ENCODE measurements around the gene CNOT6L.
"Not testable (repeated sequence)": the region's sequence is repeated elsewhere in the genome, so short reads cannot be mapped to it uniquely, and the experiment has no call there.

Gene CNOT6L

DNA sequence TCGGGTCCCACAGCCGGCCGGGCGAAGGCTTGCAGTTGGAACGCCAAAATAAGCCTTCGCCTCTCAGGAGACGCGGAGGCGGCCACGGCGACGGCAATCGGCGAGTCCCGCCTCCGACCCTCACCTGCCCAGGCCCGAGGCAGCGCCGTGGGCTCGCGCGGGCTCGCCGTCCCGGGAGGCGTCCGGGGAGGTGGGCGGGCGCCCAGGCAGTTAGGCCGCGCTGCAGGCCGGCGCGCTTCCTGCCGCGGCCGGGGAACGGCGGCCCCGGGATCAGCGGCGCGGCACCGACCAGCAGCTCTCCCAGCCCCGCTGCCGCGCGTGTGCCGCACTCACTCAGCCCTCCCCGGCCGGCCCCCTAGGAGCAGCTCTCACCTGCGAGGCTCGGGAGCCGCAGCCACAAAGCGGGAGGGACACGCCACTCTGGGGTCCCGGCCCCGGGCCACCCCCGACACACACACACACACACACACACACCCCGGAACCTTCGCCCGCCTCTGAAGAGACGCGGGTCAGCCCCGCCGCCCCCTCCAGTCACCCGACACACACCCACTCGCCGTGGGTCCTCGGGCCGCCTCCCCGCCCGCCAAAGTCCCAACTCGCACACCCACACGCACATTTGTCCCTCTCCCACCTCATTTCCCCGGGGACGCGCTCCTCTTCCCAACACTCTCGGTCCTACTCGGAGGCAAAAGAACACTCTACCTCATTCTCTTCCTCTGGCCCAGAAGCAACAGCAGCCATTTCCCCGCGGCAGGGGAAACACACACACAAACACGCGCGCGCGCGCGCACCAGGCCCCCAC lies at the start of gene CNOT6L:
TSS of gene CNOT6L (minus strand) at position 767 of the 802 bp plus-strand sequence. CDS start at position 707, 60 bp downstream.
- peak; percentile 21 to 44 for DNase-seq

GRCh38 chr4:77865259-77865658 lies 46.1 kb upstream of the CNOT6L start:
- DNase-seq: no peak

GRCh38 chr4:77863341-77863740 lies 44.2 kb upstream of the CNOT6L start:
- DNase-seq: not testable (repeated sequence)

DNA sequence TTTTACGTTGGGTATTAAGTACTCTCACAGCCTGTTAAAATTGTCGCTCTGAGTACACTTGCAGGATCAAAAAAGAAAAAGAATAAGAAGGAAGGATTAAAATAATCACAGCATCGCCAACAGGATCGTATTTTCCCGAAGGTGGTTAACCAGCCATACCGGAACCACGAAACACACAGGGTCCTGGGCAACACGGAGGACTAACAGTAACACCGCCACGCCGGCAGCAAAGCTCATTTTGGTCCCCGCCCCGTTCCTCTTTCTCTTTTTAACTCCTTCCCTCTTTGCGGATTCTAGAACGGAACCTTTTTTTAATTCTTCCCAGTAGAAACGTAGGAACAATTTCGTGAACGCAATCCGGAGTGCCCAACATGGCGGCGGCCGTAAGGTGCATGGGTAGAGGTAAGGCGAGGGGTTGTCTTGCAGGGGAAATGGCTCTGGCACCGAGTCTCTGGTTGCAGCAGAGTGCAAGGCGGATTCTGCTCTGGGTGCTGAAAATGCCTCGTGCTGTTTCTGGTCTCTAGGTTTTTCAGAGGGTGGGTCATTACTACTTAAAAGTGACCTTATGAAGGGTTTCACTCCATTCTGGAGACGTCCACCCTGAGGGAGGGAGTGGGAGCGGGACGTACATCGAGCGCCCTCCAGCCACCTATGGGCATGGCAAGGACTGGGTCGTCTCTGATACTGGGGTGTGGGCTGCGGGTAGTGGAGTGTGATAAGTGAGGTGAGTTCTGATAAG lies 43.5 kb upstream of the CNOT6L start, which contains the start of gene MRPL1:
TSS of gene MRPL1 (plus strand) at position 353 of the 739 bp plus-strand sequence. CDS start at position 372, 19 bp downstream.
- peak; percentile 94 to 97 for DNase-seq

GRCh38 chr4:77861495-77861894 lies 42.3 kb upstream of the CNOT6L start:
- DNase-seq: no peak

DNA sequence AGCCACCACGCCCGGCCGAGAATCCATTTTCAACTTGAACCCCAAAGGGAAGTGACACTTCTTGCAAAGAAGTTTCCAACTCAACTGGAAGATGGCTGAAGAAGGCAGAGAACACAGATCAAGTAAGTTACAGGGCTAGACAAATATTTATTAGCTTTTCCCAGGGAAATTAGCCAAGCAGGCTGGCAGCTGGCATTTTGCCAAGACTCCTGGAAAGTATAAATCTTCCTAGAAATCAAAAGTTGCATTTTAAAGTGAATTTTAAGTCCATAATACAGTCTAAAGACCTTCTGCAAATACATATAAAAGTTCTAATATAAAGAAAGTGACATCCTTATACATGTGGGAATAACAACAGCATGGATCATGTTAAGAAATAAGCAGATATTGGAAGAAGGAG lies 40.1 kb upstream of the CNOT6L start:
- no peak for DNase-seq

DNA sequence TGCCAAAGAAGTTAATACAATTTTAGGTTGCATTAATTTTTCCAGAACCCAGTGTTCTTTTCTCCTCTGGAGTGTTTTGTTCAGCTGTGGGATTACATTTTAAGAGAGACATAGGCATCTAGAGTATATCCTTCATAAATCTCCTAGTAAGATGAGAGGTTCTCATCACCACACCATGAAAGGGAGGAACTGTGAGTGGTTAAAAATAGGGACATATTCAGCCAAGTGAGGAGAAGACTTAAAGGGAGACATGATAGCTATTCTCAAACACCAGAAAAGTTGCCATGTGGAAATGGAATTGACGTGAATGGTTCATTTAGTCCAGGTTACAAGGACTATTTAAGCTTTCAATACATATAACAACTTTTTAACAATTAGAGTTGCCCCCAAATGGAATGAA lies 37.0 kb upstream of the CNOT6L start:
- DNase-seq: no peak

DNA sequence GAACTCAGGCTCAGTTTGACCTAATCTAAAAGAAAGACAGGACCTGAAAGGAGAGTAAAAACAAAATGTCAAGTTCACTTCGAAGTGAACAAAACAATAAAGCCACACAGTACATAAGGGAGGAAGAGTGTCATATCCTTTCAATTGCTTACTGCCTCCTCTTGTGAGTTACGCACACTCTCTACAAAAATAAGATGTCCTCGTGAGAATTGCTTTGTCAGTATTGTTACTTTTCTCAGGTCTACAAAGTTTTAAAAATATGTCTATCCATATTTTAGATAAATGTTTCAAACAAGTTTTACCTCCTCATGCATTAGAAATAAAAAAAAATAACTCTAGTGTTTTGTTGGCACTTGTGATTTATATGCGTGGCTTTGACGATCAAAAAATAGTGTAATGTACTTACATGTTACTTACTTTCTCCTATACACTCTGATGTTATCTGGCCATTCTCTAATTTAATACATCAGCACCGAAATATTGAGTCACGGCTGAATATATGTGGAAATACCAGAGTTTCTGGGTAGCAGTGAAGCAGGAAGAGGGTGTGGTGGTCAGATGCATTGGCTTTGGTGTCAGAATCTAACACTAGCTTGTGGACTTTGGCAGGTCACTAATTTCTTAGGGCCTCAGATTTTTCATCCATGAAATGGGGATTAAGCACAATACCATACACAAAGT lies 35.4 kb upstream of the CNOT6L start:
- no peak for DNase-seq

- DNase-seq: peak in 1 of 2 experiments; percentile 36
Observed at GRCh38 chr4:77852892-77853495, 33.8 kb upstream of the CNOT6L start.

DNA sequence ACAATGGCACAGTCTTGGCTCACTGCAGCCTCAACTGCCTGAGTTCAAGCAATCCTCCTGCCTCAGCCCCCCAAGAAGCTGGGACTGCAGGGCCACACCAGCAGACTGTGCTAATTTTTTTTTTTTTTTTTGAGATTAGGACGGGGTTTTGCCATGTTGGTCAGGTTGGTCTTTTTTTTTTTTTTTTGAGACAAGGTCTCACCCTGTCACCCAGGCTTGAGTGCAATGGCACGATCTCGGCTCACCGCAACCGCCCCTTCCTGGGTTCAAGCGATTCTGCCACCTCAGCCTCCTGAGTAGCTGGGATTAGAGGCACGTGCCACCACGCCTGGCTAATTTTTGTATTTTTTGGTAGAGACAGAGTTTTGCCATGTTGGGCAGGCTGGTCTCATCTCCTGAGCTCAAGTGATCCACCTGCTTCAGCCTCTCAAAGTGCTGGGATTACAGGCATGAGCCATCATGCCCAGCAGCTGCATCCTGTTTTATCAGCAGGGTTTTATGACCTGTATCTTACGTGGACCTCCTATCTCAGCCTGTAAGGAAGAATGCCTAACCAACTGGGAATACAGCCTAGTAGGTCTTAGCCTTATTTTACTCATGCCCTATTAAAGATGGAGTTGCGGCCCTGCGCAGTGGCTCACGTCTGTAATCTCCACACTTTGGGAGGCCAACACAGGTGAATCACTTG lies 30.3 kb upstream of the CNOT6L start:
- DNase-seq: no peak

DNA sequence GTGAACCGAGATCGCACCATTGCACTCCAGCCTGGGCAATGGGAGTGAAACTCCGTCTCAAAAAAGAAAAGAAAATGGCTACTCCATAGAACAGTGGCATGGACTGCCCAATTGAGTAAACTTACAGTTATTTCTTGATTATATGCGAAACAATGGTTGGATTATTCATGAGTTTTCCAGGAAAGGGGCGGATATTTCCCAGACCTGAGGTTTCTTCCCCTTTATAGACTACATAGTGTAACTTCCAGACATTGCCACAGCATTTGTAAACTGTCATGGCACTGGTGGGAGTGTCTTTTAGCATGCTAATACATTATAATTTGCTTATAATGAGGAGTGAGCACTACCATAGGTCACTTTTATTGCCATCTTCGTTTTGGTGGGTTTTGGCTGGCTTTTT lies 29.3 kb upstream of the CNOT6L start:
- DNase-seq: no peak

DNA sequence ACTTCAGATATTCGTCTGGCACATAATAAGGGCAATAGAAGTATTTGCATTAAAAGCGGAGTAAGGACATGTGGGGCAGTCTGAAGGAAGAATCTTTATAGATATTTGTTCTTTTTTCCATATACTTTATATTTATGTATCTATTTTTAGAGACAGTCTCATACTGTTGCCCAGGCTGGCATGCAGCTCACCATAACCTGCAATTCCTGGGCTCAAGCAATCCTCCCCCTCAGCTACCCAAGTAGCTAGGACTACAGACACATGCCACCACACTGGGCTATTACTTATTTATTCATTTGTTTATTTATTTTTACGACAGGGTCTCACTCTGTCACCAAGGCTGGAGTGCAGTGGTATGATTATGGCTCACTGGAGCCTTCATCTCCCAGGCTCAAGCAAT lies 26.8 kb upstream of the CNOT6L start:
- no peak for DNase-seq

- DNase-seq: no peak
Observed at GRCh38 chr4:77845400-77845799, 26.2 kb upstream of the CNOT6L start.

- no peak for DNase-seq
Observed at GRCh38 chr4:77844363-77844762, 25.2 kb upstream of the CNOT6L start.

- no peak for DNase-seq
Observed at GRCh38 chr4:77843628-77844027, 24.5 kb upstream of the CNOT6L start.

DNA sequence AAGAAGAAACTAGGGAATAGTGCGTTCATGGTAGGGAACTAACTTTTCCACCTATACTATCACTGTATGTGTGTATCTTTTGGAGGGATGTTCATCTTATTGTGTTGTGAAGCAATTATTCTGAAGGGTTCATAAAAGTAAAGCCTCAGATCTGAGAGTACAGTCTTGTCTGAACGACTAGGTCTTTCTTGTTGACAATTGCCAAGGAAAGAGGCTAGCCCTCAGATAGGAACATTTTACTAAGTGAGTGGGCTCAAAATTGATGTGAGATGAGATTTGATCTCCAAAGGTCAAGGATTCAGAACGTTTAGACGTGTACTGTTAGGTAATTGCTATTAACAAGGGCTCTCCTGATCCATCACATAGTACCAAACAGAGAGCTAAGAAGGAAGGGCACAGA lies 15.2 kb upstream of the CNOT6L start:
- no peak for DNase-seq

DNA sequence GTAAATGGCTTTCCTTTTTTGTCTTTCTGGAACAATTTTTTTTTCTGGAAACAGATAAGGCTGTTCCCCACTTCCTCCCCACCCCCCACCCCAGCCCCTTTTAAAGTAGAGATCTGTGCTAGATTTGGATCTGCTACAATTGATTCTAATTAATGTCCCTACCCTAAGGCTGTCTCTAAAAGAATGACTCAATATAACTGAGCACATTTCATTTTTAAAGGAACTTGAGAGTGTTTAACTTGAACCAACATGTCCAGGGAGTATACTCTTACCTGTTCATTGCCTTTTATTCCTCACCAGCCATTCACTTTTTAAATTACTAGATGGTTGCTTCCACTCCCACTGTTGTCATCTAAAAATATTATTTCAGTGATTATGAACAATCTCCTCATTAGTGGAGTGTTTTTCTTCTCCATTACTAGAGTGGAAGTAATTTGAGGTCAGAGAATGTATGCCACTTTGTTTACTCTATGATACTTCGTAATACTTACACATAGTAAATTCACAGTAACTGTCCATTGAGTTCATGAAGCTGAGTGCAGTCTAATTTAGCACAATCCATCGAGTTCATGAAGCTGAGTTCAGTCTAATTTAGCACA lies 14.1 kb upstream of the CNOT6L start:
- DNase-seq: no peak

DNA sequence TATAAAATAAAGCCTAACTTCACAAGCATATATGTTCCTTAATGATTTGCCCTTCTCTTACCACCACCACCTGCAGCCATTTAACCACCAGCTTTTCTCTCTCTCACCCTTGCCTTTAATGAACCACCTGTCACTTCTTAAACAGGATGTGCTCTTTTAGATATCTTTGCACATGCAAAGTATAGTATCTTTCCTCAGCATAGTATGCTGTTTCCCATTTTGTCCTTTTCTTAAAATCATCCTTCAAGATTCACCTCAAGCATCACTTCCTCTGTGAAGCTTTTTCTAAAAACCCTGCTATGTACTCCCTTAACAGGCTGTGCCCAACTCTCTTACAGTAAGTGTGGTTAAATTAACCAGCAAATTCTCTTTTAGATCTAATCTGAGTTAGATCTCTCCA lies 8.2 kb upstream of the CNOT6L start:
- DNase-seq: no peak

DNA sequence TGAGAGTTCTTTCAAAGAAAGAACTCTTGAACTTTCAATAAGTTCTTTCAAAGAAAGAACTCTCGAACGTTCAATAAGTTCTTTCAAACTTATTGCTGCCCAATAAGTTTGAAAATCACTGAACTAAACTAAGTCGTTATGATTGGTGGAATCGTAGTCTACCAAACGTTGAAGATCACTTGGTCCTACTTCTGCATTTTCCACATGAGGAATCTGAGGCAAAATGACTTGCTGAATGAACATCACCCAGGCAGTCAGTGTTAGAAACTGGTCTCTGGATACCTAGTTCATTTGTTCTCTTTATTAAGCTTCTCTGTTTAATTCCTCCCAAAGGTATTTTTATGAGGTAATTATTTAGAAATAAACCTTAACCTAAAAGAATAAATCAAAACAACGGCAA lies 7.1 kb upstream of the CNOT6L start:
- no peak for DNase-seq

DNA sequence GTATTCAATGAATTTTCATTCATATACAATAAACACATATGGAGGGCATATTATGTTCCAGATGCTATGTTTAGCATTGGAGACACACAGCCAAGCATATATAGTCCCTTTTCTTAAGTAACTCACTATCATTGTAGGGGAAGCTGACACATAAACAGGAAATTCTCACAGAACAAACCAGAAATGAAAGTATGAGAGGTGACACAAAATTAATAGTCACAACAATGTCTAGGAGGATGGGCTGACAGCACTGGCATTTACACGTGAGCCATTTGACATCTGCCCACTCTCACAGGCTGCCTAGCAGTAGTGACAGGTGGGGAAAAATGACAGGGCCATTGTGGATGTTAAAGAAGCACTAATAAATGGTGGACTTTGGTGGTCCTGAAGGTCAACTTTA lies 2.6 kb upstream of the CNOT6L start:
- peak in 1 of 2 experiments; percentile 8 for DNase-seq

DNA sequence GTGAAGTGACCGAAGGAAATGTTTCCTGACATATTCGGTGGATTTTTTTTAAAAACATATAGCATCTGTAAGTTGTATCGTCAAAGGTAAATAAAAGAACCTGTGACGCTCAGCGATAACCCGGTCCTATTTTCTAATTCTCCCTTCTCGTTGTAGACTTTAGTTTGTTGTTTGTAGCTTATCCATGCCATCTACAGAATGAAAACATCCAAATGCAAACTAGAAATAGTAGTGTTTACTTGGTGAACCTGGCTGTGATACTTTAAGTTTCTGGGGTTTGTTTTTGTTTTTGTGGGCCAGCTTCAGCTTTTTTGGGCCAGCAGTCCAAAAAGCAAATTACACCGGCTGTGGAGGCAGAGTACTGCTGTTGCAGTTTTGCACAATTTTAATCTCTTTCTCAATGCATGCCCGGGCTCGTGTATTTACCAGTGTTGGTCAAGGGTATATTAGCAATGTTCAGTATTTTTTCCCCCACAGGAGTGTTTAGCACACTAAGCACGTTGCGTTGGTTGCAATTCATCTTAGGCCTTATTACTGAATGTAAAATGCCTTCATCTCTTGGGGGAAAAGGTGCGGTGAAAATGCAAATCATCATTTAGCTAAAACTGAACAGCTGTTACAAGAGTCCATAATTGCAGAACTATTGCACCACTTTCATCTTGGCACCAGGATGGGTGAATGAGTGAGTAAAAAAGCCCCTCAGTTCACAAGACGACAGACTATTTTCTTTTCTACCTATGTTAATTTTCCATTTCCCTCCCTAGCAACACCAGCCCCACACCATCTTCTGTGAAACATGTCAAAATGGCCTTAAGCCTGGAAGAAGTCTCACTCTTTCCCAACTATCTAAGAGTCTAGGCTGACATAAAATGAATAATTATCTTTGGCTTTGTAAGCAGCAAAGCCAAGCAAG lies 1.7 kb upstream of the CNOT6L start:
- DNase-seq: peak; percentile 24 to 55
